NCI-H446 (cell line): ENCODE measurements around the gene ARPC2.
"Not testable (repeated sequence)": the region's sequence is repeated elsewhere in the genome, so short reads cannot be mapped to it uniquely, and the experiment has no call there.

Experiments
- DNase-seq, 2 experiments: peaks; one replicate each; lab custom pipeline; 2025; lab: John Stamatoyannopoulos, UW

ARPC2 gene

DNA sequence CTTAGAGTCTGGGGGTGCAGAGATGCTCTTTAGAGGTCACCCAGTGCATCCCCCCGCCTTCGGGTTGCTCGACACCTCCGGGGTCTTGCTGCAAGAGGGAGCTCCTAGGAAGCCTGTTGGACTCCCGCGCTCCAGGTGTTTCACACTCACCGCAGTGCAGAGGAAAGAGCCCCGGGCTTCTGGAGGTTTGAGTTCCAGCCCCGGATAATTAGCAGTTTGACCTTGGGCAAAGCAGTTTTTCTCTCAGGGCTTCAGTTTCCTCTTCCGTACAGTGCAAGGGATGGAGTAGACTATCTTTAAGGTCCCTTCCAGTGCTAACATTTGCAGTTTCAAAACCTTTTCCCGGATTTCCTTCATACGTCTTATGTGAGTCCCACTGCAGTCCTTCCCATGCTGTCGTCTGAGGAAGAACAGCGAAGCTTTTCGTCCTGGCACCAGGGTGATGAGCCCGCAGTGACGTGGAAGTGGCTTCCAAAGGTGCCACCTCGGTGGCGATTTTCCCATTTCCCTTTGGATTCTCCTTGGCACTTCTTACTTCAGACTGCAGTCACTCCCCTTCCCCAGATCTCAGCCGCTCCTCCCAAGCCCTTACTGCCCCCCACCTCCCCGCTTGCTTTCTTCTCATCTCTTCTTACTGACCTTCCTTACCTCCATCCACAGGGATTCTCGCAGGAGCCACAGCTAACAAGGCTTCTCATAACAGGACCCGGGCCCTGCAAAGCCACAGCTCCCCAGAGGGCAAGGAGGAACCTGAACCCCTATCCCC is 53.9 kb downstream of the ARPC2 start:
- DNase-seq = no peak

DNA sequence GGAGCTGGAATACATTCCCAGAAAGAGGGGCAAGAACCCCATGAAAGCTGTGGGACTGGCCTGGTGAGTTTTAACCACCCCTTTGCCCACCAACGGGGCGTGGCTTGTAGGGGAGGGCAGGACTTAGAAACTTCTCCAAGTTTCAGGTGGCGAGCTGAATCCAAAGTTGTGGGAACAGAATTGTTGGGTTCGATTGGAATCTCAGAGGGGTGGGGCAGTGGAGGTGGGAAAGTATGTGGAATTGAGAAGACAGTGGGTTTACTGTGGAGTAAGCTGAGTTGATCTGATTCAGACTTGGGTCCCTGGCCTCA is 54.5 kb downstream of the ARPC2 start:
- no peak for DNase-seq

DNA sequence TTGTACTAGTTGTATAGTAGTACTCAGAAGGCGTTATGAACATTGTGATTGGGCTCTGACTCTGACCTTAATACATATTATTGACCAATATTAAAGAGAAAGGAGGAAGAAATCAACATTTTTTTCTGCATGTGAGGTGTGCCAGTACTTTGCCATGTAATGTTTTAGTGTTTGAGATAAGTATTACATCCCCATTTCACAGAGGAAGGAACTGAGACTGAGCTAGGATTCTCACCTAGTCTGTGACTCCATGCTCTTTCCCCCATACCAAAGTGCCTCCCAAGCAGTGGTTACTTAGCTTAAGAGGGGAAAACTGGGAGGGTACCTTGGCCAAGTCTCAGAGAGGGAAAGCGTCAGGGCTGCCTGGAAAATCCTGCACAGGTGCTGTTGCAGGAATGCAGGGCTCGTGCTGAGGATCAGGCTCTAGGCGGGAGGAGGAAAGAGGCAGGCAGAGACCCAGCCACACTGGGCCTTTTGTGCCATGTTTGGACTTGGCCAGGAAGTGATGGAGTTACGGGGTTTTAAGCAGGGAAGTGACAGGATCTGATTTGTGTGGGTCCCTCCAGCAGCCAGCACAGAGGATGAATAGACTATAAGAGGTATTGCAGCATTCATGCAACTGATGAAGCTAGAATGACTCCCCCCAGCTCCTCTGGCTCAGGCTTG is 55.0 kb downstream of the ARPC2 start:
- DNase-seq = no peak

DNA sequence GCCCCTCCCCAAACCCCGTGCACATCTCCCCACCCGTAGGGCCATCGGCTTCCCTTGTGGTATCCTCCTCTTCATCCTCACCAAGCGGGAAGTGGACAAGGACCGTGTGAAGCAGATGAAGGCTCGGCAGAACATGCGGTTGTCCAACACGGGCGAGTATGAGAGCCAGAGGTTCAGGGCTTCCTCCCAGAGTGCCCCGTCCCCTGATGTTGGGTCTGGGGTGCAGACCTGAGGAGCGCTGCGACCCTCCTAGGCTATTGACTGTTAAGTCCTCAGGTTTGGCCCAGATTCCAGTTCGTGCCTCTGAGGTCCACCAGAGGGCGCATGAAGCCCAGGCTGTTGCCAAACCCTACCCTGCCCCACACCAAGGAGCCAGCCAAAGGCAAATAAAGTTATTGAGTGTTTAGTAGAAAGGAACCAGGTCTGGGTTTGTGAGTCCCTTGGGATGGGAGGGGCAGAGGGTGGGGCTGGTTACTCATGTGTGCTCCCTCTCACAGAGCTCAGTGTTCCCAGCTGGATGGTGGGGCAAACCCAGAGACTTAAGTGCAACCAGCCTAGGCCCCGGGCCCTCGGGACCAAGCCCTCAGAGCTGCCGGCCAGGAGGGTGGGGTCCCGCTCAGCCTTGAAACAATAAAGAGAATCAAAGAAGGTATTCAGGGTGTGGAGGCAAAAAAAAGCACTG is 55.7 kb downstream of the ARPC2 start:
- peak; percentile 68 to 82 for DNase-seq

- not testable (repeated sequence) for DNase-seq
Observed at GRCh38 chr2:218273214-218273907, 56.4 kb downstream of the ARPC2 start.

- DNase-seq = no peak
Observed at GRCh38 chr2:218273908-218274249, 56.9 kb downstream of the ARPC2 start.

DNA sequence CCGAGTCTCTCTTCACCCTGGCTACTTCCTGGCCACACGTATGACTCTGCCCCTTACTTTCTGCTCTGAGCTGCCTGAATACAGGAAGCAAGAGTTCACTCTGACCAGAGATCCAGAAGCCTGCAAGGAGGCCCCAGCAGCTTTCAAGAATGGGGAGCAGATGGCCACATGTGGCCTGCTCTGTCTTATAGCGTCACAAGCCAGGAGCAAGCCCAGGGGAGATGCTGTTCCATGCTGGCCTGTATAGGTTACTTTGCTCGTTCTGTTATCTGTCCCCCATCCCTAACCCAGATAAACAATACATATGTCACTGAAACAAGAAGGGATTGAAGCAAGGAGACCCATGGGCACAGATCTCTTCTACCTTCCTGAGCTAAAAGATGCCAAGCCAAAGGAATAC is 57.6 kb downstream of the ARPC2 start:
- no peak for DNase-seq

GRCh38 chr2:218275371-218276072 is 58.5 kb downstream of the ARPC2 start:
- DNase-seq = no peak

DNA sequence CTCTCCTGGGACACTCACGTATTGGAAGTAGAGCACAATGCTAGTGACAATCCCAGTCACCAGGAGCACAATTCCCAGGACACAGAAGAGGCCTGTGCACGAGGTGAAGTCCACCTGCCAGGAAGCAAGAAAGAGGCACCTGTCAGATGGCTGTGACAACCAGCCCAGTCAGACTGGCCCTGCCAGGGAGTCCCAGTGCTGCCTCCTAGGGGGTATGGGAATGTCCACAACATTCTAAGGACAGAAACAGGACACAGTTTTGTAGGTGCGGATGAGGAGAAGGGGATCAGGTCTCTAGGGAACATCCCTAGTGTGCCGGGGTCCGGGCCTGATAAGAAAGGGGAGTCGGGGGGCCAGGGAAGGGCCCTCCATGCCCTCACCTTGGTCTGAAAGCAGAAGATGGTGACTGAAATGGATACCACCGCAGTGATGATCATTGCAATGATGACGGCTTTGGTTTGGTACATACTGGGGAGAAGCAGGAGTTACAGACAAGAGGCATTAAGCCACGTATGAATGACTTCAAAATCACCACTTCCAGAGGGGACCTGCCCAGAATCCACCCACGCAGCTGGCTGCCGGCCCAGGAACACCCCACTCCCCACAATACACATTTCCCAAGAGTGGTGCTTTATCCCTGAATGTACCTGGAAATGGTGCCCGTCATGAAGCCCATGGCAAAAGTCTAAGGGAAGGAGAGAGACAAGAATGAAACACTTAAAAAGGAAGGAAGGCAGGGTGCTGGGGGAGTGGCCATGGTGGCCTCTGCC is 60.2 kb downstream of the ARPC2 start:
- no peak for DNase-seq

GRCh38 chr2:218277921-218278320 is 60.9 kb downstream of the ARPC2 start:
- DNase-seq = no peak

DNA sequence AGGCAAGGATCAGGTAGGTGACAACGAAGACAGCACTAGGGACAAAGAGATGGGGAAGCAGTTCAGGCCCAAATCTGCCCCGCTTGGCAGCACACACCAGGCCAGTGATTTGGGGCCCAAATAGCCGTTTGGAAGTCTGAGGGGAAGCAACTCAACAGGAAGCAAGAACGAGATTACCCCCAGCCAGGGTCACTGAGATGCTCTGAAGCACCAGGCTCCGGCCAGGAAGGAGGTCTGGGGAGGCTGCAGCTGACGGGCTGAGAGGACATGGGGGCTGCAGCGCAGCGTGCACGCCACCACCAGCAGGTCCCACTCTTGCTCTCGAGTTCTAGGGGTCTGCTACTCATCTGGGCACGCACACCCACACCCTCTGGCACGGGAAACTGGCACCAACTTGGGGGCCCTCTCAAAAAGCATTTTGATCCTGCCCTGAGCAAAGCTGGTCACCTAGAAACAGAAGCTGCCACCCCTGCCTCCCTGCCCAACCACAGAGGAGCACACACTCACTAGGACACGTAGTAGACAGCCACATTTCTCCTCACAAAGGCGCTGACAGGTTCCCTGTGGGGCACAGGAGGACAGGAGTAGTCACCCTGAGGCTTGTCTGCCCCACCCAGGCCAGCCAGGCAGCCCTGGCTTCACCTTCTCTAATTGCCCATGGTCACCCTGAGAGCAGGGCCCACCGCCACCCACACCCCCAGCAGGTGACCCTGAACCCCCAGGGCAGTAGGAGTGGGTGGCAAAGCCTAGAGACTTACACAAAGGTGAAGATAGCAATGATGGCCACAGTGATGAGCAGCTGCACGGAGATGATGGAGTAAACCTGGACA is 61.8 kb downstream of the ARPC2 start:
- DNase-seq = no peak

DNA sequence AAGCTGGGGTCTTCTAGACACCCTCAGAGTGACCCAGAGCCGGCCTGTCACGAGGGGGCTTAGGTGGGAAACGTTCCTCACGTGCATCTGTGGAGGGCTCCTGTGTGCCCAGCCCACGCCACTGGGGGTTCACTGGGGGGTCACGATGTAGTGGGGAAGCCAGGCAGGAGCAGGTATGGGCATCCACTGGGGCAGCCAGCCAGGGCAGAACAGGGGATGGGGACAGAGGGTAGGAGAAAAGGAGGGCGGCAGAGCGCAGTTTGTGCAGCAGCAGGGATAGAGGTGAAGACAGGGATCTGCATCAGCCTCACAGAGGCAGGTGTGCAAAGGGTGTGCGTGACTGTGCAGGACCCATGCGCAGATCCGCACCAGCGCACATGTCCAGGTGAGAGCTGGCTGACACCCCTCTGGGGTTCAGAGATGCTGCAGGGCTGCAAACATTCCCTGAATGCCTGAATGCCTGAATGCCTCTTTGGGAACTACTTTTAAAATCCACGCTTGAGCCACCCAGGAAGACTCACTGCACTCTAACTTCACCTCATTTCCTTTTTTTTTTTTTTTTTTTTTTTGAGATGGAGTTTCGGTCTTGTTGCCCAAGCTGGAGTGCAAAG is 63.4 kb downstream of the ARPC2 start:
- no peak for DNase-seq

- DNase-seq = no peak
Observed at GRCh38 chr2:218281449-218281848, 64.5 kb downstream of the ARPC2 start.

- DNase-seq = peak; percentile 37 to 74
Observed at GRCh38 chr2:218282173-218282991, 65.4 kb downstream of the ARPC2 start.

GRCh38 chr2:218284106-218284811 is 67.3 kb downstream of the ARPC2 start:
- DNase-seq = no peak

GRCh38 chr2:218285604-218286003 is 68.6 kb downstream of the ARPC2 start:
- peak; percentile 67 to 88 for DNase-seq

DNA sequence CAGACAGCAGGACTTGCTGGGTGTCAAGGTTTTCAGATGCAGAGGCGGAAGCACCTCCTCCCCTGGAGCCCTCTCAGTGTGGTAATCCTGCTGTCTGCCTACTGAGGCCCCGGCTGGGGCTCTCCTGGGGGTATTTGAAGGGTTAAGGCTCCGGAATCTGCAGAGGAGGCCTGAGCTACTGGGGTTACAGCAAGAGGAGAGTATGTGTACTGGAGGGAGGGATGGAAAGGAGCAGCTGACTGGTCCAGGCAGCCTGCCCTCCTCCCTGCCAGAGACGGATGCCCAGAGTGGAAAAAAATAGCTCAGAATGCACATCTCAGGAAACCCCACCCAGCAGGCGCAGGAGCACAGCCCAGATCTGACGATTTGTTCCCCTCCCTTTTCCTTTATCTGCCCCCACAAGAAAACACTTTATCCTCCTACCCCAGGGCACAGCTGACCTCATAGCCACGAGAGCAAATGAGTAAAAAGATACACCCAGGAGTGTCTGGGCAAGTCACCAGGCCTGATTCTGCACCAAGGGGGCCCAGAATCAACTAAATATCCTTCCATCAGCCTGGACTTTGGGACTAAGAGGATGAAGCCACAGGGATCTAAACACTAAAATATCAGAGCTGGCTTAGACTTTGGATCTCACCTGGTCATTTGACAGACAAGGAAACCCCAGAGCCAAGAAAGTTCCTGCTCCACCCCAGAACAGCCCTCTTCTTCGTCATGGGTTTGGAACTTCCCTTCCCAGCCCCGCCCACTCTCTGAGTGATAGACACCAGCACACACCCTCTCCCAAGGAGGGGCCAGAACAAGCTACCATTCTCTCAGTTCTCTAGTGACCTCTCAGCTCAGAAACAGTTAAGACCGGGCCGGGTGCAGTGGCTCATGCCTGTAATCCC is 69.8 kb downstream of the ARPC2 start:
- peak; percentile 18 to 54 for DNase-seq
